HG02571 (cell line): ENCODE measurements around the gene GMPR.
"Not testable (repeated sequence)": the region's sequence is repeated elsewhere in the genome, so short reads cannot be mapped to it uniquely, and the experiment has no call there.

Source experiments
- ATAC-seq: cut with Tn5 transposase; IDR thresholded peaks from one replicate; pipeline ENCODE4 v1.9.1; 2021; ENCODE audit warnings: mild to moderate bottlenecking, moderate library complexity; ENCODE audit not compliant: unreplicated experiment

Gene GMPR

GRCh38 chr6:16225062-16225731 is 13.2 kb upstream of the GMPR start:
- not testable (repeated sequence) for ATAC-seq

- ATAC-seq, result not testable (repeated sequence)
Observed at GRCh38 chr6:16226117-16227047, 12.0 kb upstream of the GMPR start.

- no peak for ATAC-seq
Observed at GRCh38 chr6:16227048-16227562, 11.3 kb upstream of the GMPR start.

GRCh38 chr6:16227605-16228004 is 10.8 kb upstream of the GMPR start:
- ATAC-seq, result no peak

GRCh38 chr6:16228043-16228442 is 10.3 kb upstream of the GMPR start:
- ATAC-seq, result no peak

DNA sequence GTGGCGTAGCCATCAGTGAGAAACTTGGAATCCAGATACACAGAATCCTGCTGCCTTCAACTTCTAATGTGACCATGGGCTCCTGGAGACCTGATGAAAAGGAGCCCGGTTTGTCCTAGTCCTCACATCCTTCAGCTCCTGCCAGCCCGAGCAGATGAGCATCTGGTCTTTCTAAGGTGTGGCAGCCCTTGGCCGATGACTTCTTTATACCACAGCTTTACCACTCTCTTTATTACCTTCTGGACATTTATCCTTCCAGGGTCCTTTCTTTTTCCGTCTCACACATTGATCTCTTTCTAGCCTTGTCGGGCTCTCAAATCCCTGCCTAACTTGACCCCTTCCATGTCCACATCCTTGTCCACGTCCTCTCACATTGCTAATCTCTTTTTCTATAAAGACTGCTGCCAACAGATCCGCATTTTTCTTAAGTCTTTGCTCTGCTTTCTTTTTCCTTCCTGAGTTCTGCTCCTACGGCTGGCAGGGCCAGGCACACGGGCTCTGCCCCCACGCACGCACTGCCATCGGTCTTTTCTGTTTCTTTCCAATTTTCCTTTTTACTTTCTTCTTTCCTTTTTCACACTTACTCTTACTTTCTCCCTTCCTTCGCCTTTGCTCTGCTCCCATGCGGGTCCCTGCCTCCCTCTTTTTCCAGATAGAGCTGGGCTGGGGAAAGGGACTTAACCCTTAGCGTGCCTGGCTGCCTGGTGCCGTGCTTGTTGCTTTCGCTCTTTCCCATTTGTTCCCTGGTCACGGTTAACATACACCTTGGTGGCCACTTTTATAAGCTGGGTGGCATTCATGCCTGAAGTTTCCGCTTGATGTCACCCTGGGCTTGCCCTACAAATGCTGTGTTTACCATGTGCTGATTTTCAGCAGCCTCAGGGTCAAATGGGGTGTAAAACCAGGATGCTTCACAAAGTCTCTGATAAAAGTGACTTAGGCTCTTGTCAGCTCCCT is 9.4 kb upstream of the GMPR start:
- no peak for ATAC-seq

DNA sequence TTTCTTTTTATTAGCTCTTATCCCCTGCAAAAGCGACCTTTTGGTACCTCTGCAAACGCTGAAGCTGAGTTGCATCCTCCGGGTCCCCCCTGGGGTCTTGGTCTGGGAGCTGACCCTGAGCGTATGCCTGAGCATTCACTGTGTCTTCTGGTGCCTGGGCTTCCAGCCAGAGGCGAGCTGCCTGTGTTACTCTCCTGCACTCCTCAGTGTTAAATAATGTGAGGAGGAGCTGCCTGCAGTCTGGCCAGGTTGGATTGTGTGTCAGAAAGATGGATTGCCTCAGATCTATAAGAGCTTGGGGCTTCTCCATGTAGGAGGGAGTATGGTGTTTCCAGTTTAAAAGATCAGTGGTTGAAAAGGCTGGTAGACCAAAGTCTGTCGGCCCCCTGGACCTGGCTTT is 8.7 kb upstream of the GMPR start:
- no peak for ATAC-seq

GRCh38 chr6:16230953-16231352 is 7.4 kb upstream of the GMPR start:
- no peak for ATAC-seq

DNA sequence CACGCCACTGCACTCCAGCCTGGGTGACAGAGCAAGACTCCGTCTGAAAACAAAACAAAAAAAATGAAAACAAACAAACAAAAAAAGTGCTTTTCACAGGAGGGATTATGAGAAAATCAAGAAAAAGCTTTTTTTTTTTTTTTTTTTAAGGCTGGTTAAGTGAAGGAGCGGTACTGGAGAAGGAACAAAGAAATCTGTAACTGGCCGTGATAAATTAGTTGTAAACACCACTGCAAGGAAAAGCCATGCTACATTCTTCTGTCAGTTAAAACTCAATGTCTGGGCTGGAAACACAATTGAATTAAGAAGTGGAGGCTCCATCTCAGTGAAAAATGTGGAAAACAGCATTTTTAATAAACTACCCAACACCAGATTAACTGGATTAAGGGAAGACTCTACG is 6.3 kb upstream of the GMPR start:
- no peak for ATAC-seq

DNA sequence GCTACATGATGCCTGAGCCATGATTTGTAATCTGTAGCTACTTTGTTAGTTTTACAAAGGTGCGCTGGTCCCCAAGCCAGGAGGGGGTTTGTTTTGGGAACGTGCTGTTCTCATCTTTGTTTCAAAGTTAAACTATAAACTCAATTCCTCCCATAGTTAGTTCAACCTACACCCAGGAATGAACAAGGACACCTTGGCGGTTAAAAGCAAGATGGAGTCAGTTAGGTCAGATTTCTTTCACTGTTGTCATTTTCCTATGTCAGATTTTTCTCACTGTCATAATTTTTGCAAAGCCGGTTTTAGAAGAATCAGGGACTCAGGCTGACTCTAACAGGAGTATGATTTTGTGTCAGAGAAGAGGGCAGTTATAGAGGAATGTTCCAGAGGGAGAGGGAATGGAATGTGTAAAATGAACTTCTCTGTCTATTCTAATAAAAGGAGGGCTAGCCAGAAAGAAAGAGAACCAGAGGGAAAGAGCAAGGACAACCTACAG is 2.3 kb upstream of the GMPR start:
- ATAC-seq, result no peak

DNA sequence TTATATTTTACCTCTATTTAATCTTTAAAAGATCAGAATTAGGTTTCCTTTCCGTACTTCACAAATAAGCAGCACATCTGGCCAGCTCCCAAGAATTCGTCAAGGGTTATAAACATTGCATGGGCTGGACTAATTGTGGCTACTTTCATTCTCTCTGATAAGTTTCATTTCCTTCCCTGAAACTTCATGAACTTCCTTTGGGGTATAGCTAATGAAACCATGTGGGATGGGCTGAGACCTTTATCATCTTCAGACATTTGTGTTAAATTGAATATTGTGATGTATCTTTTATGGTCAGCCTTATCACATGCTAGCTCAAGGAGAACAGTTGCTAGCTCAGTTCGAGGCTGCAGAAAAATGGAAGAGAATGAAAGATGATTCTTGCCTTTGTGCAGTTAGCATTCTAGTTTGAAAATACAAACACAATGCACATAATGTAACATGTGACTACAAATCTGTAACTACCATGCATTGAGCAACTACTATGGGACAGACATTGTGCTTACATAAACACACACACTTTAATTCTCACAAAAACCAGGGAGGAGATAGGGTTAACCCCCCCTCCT is 1.7 kb upstream of the GMPR start:
- no peak for ATAC-seq

DNA sequence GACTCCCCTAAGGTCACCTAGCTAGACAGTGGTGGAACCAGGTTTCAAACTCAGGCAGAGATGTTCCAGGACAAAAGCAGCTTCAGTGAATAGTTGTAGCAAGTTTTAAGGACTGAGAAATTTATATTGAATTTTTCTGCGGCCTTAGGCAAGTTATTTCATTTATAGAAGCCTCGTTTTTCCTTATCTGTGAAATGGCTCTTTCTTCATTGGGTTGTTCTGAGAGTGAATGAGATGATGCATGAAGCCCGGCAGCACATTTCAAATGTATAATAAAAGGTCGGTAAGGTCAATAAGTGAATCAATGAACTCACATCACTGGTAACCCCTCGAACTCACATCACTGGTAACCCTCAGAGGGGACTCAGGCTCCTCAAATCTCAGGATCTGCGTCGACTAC is 1.1 kb upstream of the GMPR start:
- ATAC-seq, result no peak

DNA sequence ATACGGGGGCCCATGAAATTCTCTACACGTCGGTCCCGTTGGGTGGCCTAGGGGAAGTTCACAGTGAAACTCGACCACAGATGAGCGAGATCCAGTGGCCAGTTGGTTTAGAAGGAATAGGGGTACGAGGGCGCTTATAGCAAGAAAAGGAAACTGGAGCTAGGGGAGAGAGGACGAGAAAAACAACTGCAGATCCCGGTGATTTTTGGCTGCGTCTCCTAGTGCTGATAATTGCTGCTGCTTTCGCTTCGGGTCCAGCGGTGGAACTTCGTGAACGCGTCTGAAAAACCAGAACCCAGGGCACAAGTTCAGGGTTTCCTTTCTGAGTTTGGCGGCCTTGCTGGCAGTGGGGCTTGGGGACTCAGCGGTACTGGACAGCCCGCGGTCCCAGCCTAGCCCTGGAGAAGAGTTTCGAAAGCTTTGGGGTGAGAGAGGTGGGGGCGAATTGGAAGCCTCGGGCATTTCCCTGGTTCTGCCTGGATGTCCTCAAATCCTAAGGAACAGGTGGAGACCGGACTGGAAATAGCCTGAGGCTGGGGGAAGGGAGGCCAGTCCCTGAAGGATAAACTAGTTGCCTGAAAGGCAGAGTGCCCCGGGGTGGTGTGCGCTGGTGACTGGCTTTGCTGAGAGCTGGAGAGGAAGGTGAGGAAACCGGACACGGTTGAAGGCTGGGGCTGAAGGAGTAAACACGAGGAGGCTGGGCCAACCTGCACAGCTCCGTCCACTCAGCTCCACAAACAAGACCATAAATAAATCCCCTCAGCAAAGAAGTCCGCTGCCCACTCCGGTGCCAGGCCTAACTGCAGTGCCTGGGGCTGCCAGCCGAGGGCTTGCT is 793 bp downstream of the GMPR start:
- no peak for ATAC-seq

- ATAC-seq, result no peak
Observed at GRCh38 chr6:16239798-16240123, 1.4 kb downstream of the GMPR start.

- ATAC-seq, result no peak
Observed at GRCh38 chr6:16240589-16241320, 2.4 kb downstream of the GMPR start.

- ATAC-seq, result no peak
Observed at GRCh38 chr6:16241321-16241689, 2.9 kb downstream of the GMPR start.

GRCh38 chr6:16243055-16243454 is 4.7 kb downstream of the GMPR start:
- no peak for ATAC-seq

GRCh38 chr6:16243664-16244063 is 5.3 kb downstream of the GMPR start:
- ATAC-seq, result no peak

- no peak for ATAC-seq
Observed at GRCh38 chr6:16244446-16244845, 6.1 kb downstream of the GMPR start.
